GM21447 (cell line): ENCODE data around the gene ATP8B3.

Source experiments
- ATAC-seq: cut with Tn5 transposase; IDR thresholded peaks from one replicate; pipeline ENCODE4 v1.9.1; 2021; ENCODE audit not compliant: unreplicated experiment

Gene ATP8B3

GRCh38 chr19:1811942-1812425 lies at the start of gene ATP8B3:
Gene ATP8B3, minus strand, starts transcription at chr19:1812276. Its CDS starts 540 bp downstream, at chr19:1811736.
- no peak for ATAC-seq

- no peak for ATAC-seq
These were observed 49.5 kb upstream of the ATP8B3 start for GRCh38 chr19:1861599-1862031.

- no peak for ATAC-seq
These were observed 48.9 kb upstream of the ATP8B3 start for GRCh38 chr19:1860821-1861598.

GRCh38 chr19:1860042-1860775 lies 48.1 kb upstream of the ATP8B3 start:
- ATAC-seq: no peak

GRCh38 chr19:1859331-1859781 lies 47.3 kb upstream of the ATP8B3 start:
- no peak for ATAC-seq

- ATAC-seq: no peak
These were observed 46.5 kb upstream of the ATP8B3 start for GRCh38 chr19:1858412-1859081.

GRCh38 chr19:1857648-1858326 lies 45.7 kb upstream of the ATP8B3 start:
- ATAC-seq: no peak

- ATAC-seq: peak; percentile 30
These were observed 44.9 kb upstream of the ATP8B3 start for GRCh38 chr19:1856698-1857603.

- no peak for ATAC-seq
These were observed 44.2 kb upstream of the ATP8B3 start for GRCh38 chr19:1856345-1856697.

GRCh38 chr19:1855828-1856255 lies 43.8 kb upstream of the ATP8B3 start:
- ATAC-seq: no peak

GRCh38 chr19:1855040-1855827 lies 43.2 kb upstream of the ATP8B3 start:
- ATAC-seq: no peak

- no peak for ATAC-seq
These were observed 42.5 kb upstream of the ATP8B3 start for GRCh38 chr19:1854542-1855039.

GRCh38 chr19:1854039-1854541 lies 42.0 kb upstream of the ATP8B3 start:
- ATAC-seq: no peak

- no peak for ATAC-seq
These were observed 41.4 kb upstream of the ATP8B3 start for GRCh38 chr19:1853295-1854038.

GRCh38 chr19:1852581-1853128 lies 40.6 kb upstream of the ATP8B3 start:
- ATAC-seq: no peak

GRCh38 chr19:1851654-1852580 lies 39.8 kb upstream of the ATP8B3 start:
- ATAC-seq: no peak
